Sigmoid colon (tissue), 7 donors: ENCODE results near the gene LRRC31. TPM values are rescaled to one million over a fixed set of nuclear protein-coding genes. Genes with fewer than 3 reads are reported as not detected.

Experiments
- DNase-seq: peaks from one replicate; pipeline ENCODE4 v3.0.0-alpha.2; 2019
- H3K27ac ChIP-seq, 4 donors: fragments of 200-600 bp; sonication (generic); one replicate each; pipeline ENCODE4 v1.5.1; 2016 to 2019; ENCODE audit warnings: mild to moderate bottlenecking in 1 of 4
- H3K27me3 ChIP-seq, 3 donors: fragments of 200-600 bp; sonication (generic); one replicate each; pipeline ENCODE4 v1.5.1; 2019; ENCODE audit warnings: mild to moderate bottlenecking in 1 of 3
- H3K36me3 ChIP-seq, 4 donors: fragments of 200-600 bp; sonication (generic); one replicate each; pipeline ENCODE4 v1.5.1; 2016 to 2019
- H3K4me1 ChIP-seq, 4 donors: fragments of 200-600 bp; sonication (generic); one replicate each; pipeline ENCODE4 v1.5.1; 2017 to 2019
- H3K4me3 ChIP-seq, 4 donors: fragments of 200-600 bp; sonication (generic); one replicate each; pipeline ENCODE4 v1.5.1; 2017 to 2019; ENCODE audit warnings: mild to moderate bottlenecking in 2 of 4, moderate library complexity in 1 of 4
- H3K9me3 ChIP-seq, 4 donors: fragments of 200-600 bp in 3 of 4; sonication (generic) in 3 of 4; one replicate each; pipeline versions ENCODE4 v1.5.1 to v1.6.1; 2013 to 2019
- CTCF ChIP-seq, 4 experiments: fragments of 450-650 bp in 3 of 4; fragments of 200-600 bp in 1 of 4; IDR thresholded peaks; one replicate each; pipeline ENCODE4 v1.5.1; 2016 to 2019; ENCODE audit warnings: antibody characterized with exemption in 4 of 4, mild to moderate bottlenecking in 3 of 4, moderate library complexity in 2 of 4
- EP300 ChIP-seq, 4 donors: sonication (generic); formaldehyde crosslinking; IDR thresholded peaks; one replicate each; pipeline ENCODE4 v1.6.1; 2017; ENCODE audit warnings: antibody characterized with exemption in 4 of 4
- POLR2A ChIP-seq, 2 donors: fragments of 450-650 bp; IDR thresholded peaks; one replicate each; pipeline ENCODE4 v1.6.1; 2016; ENCODE audit warnings: antibody characterized with exemption in 2 of 2, mild to moderate bottlenecking in 2 of 2, moderate library complexity in 2 of 2
- POLR2AphosphoS5 ChIP-seq, 4 donors: sonication (generic); formaldehyde crosslinking; IDR thresholded peaks; one replicate each; pipeline ENCODE4 v1.6.1; 2017; ENCODE audit warnings: antibody characterized with exemption in 4 of 4
- WGBS, 2 donors: extraction: QIAGEN DNeasy Blood & Tissue Kit; methylation state at CpG; one replicate each; pipeline ENCODE4 v1.1.7; 2013; 5-methylcytosine and 5-hydroxymethylcytosine counted together
- intact Hi-C: fragments of 100-400 bp; cut with DNase I; formaldehyde crosslinking; loops from one replicate; pipeline ENCODE4 v1.15.1; 2023
- polyA plus RNA-seq, 3 donors: library from polyadenylated mRNA; stranded (reverse); fragments of 200-250 nt; gene quantifications; one replicate each; pipeline ENCODE4 v1.2.3, GENCODE V29; 2013
- total RNA-seq, 4 donors: library from RNA; depleted of rRNA; stranded (reverse); fragments of >200 nt; gene quantifications; one replicate each; pipeline ENCODE4 v1.1.0, GENCODE V29; 2016
- donor health status: healthy with polysubstance abuse.
- donor health status: Bipolar disorder and iron deficiency.
- donor health status: healthy.

The LRRC31 gene
- total RNA-seq (under 1 TPM in 1 of 4 donors, not detected in 3; 0.36 TPM), polyA plus RNA-seq (10 to 100 TPM in 2 of 3 donors, 1 to 10 TPM in 1; 7.8 to 81.1 (median 54.7) TPM)

- DNase-seq = no peak
- Histone ChIP-seq H3K36me3 (no peaks in the 10 kb centered on the region), H3K4me1 (no peaks in the 10 kb centered on the region), H3K27ac (no peak within 1 kb of the TSS), H3K9me3 (no peaks in the 10 kb centered on the region), H3K4me3 (no peak within 1 kb of the TSS), H3K27me3 (no peaks in the 10 kb centered on the region)
- intact Hi-C loops = no loop called here
- no peak for TF ChIP-seq EP300 (IDR thresholded peaks at IDR 0.05)
- TF ChIP-seq POLR2A (IDR thresholded peaks at IDR 0.05) = no peak
- TF ChIP-seq CTCF (IDR thresholded peaks at IDR 0.05) = no peak
- no peak for TF ChIP-seq POLR2AphosphoS5 (IDR thresholded peaks at IDR 0.05)
- WGBS, 2 donors = 12 to 60% methylated on average over 2 of the region's 2 CpGs
Measured at GRCh38 chr3:169869484-169870220, at the start of gene LRRC31. TSS of gene LRRC31 (minus strand) at chr3:169869935. CDS start at chr3:169869807, 128 bp downstream.

- 78 to 85% methylated on average over 2 of the region's 2 CpGs for WGBS, 2 donors
- intact Hi-C loops = no loop called here
- DNase-seq = no peak
- H3K36me3 ChIP-seq = no peaks in the 10 kb centered on the region
- no peak overlapping the region for H3K4me3 ChIP-seq
- TF ChIP-seq CTCF (IDR thresholded peaks at IDR 0.05) (no peak), POLR2AphosphoS5 (IDR thresholded peaks at IDR 0.05) (no peak), POLR2A (IDR thresholded peaks at IDR 0.05) (no peak), EP300 (IDR thresholded peaks at IDR 0.05) (no peak)
- no peak overlapping the region for H3K27ac ChIP-seq
- no peaks in the 10 kb centered on the region for H3K9me3 ChIP-seq
- H3K27me3 ChIP-seq = no peaks in the 10 kb centered on the region
- no peaks in the 10 kb centered on the region for H3K4me1 ChIP-seq
Measured at GRCh38 chr3:169914321-169914720, 44.6 kb upstream of the LRRC31 start.

GRCh38 chr3:169913323-169913722 lies 43.6 kb upstream of the LRRC31 start:
- no peaks in the 10 kb centered on the region for H3K36me3 ChIP-seq
- no peaks in the 10 kb centered on the region for H3K27me3 ChIP-seq
- no peak for DNase-seq
- TF ChIP-seq CTCF (IDR thresholded peaks at IDR 0.05) (no peak), EP300 (IDR thresholded peaks at IDR 0.05) (no peak), POLR2AphosphoS5 (IDR thresholded peaks at IDR 0.05) (no peak), POLR2A (IDR thresholded peaks at IDR 0.05) (no peak)
- intact Hi-C loops = no loop called here
- H3K27ac ChIP-seq = no peak overlapping the region
- no peaks in the 10 kb centered on the region for H3K4me1 ChIP-seq
- no peaks in the 10 kb centered on the region for H3K9me3 ChIP-seq
- H3K4me3 ChIP-seq = no peak overlapping the region
- 84% methylated on average over 3 of the region's 3 CpGs for WGBS, 2 donors

- no peak within 1 kb of the TSS for H3K27ac ChIP-seq
- H3K4me3 ChIP-seq = no peak within 1 kb of the TSS
- 91 to 97% methylated on average over 1 of the region's 1 CpG for WGBS, 2 donors
- no peaks in the 10 kb centered on the region for H3K36me3 ChIP-seq
- H3K4me1 ChIP-seq = no peaks in the 10 kb centered on the region
- no peak for DNase-seq
- H3K27me3 ChIP-seq = no peaks in the 10 kb centered on the region
- TF ChIP-seq POLR2A (IDR thresholded peaks at IDR 0.05) (no peak), CTCF (IDR thresholded peaks at IDR 0.05) (no peak), EP300 (IDR thresholded peaks at IDR 0.05) (no peak), POLR2AphosphoS5 (IDR thresholded peaks at IDR 0.05) (no peak)
- no peaks in the 10 kb centered on the region for H3K9me3 ChIP-seq
- intact Hi-C loops = no loop called here
Measured at GRCh38 chr3:169911272-169911671, 41.5 kb upstream of the LRRC31 start, which contains the start of gene SAMD7. TSS of gene SAMD7 (plus strand) at chr3:169911572. CDS start at chr3:169919499, 7,927 bp downstream.
